Loucy (cell line): ENCODE data around the gene PHF21B.

ENCODE experiments used
- H2AFZ ChIP-seq: fragments of 200-600 bp; sonication (generic); 2 replicates; pipeline ENCODE4 v1.6.0; 2016; ENCODE audit warnings: antibody characterized with exemption, mild to moderate bottlenecking, low read length, moderate library complexity
- H3F3A ChIP-seq: fragments of 200-600 bp; 2 replicates; pipeline ENCODE4 v1.6.0; 2016; ENCODE audit warnings: antibody characterized with exemption, low read depth, mild to moderate bottlenecking
- H3K27me3 ChIP-seq: fragments of 200-600 bp; sonication (generic); 2 replicates; pipeline ENCODE4 v1.6.1; 2014; ENCODE audit warnings: low read length, mild to moderate bottlenecking; ENCODE audit not compliant: insufficient read depth, poor library complexity, severe bottlenecking
- H3K36me3 ChIP-seq: fragments of 200-600 bp; sonication (generic); 2 replicates; pipeline ENCODE4 v1.6.1; 2016; ENCODE audit warnings: low read length; ENCODE audit not compliant: insufficient read depth
- H3K4me1 ChIP-seq: fragments of 200-600 bp; sonication (generic); 2 replicates; pipeline ENCODE4 v1.5.1; 2014; ENCODE audit warnings: low read length, mild to moderate bottlenecking; ENCODE audit not compliant: insufficient read depth, poor library complexity, severe bottlenecking
- H3K4me2 ChIP-seq: fragments of 200-600 bp; sonication (generic); 2 replicates; pipeline ENCODE4 v1.6.0; 2014; ENCODE audit warnings: antibody characterized with exemption, low read length, low read depth, mild to moderate bottlenecking; ENCODE audit not compliant: poor library complexity, severe bottlenecking
- H3K4me3 ChIP-seq: fragments of 200-600 bp; sonication (generic); 2 replicates; pipeline ENCODE4 v1.5.1; 2014; ENCODE audit warnings: low read length, mild to moderate bottlenecking, mixed read lengths; ENCODE audit not compliant: poor library complexity, severe bottlenecking
- H3K79me2 ChIP-seq: fragments of 200-600 bp; sonication (generic); 2 replicates; pipeline ENCODE4 v1.6.1; 2014; ENCODE audit warnings: low read length; ENCODE audit not compliant: insufficient read depth
- H3K9ac ChIP-seq: fragments of 200-600 bp; sonication (generic); 2 replicates; pipeline ENCODE4 v1.6.0; 2014; ENCODE audit warnings: mild to moderate bottlenecking, low read depth, low read length, moderate library complexity; ENCODE audit not compliant: poor library complexity, severe bottlenecking
- H3K9me2 ChIP-seq: fragments of 200-600 bp; sonication (generic); replicated peaks from 2 replicates; pipeline ENCODE4 v1.6.1; 2016; ENCODE audit warnings: low read depth, low read length, mixed read lengths
- H3K9me3 ChIP-seq: fragments of 200-600 bp; sonication (generic); 2 replicates; pipeline ENCODE4 v1.6.1; 2014; ENCODE audit warnings: mild to moderate bottlenecking, antibody characterized with exemption, low read length, low read depth; ENCODE audit not compliant: insufficient read depth
- H4K20me1 ChIP-seq: fragments of 200-600 bp; sonication (generic); 2 replicates; pipeline ENCODE4 v1.6.0; 2014; ENCODE audit warnings: antibody characterized with exemption, low read length, mild to moderate bottlenecking; ENCODE audit not compliant: insufficient read depth, poor library complexity, severe bottlenecking
- CTCF ChIP-seq: fragments of 200-600 bp; sonication (generic); conservative IDR thresholded peaks from 2 replicates; pipeline ENCODE4 v1.5.1; 2014; ENCODE audit warnings: mild to moderate bottlenecking, antibody characterized with exemption, low read length
- EZH2phosphoT487 ChIP-seq: fragments of 200-600 bp; IDR thresholded peaks from 2 replicates; pipeline ENCODE4 v1.6.1; 2018; ENCODE audit warnings: antibody characterized with exemption, mild to moderate bottlenecking, moderate library complexity, borderline replicate concordance

Gene PHF21B

DNA sequence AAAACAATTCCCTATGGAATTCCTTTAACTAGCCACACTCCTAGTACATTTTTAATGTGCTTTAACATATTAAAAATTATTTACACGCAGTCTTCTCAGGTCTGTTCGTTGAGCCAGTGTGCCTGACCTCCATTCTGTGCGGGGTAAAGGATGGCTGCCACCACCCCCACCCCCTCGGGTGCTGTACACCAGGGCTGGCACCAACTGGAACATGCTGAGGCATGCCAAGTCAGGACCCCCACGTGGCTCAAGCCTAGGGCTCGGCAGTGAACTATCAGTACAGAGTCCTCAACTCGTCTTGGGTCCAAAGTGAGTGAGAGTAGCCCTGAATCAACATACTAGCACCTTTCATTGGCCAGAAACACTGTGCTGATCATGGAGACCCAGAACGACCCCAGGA is 32.5 kb upstream of the PHF21B start:
- no peak overlapping the region for H2AFZ ChIP-seq
- no peaks in the 10 kb centered on the region for H3K9me3 ChIP-seq
- no peaks in the 10 kb centered on the region for H3K27me3 ChIP-seq
- H3K9ac ChIP-seq, result no peak overlapping the region
- no peaks in the 10 kb centered on the region for H3K36me3 ChIP-seq
- no peaks in the 10 kb centered on the region for H3K9me2 ChIP-seq
- H3K4me1 ChIP-seq, result no peaks in the 10 kb centered on the region
- no peaks in the 10 kb centered on the region for H4K20me1 ChIP-seq
- TF ChIP-seq CTCF, result no peak
- no peak for TF ChIP-seq EZH2phosphoT487
- no peak overlapping the region for H3K4me2 ChIP-seq
- no peak overlapping the region for H3K4me3 ChIP-seq
- no peaks in the 10 kb centered on the region for H3F3A ChIP-seq
- H3K79me2 ChIP-seq, result no peaks in the 10 kb centered on the region

GRCh38 chr22:45039133-45039532 is 29.3 kb upstream of the PHF21B start:
- Histone ChIP-seq H3K27me3 (no peaks in the 10 kb centered on the region), H3K4me3 (no peak overlapping the region), H3K36me3 (no peaks in the 10 kb centered on the region), H2AFZ (no peak overlapping the region), H3K9me2 (no peaks in the 10 kb centered on the region), H3K4me2 (no peak overlapping the region), H3K9me3 (no peaks in the 10 kb centered on the region), H3K9ac (no peak overlapping the region), H3K4me1 (no peaks in the 10 kb centered on the region), H4K20me1 (no peaks in the 10 kb centered on the region), H3F3A (no peaks in the 10 kb centered on the region), H3K79me2 (no peaks in the 10 kb centered on the region)
- TF ChIP-seq CTCF (no peak), EZH2phosphoT487 (no peak)

DNA sequence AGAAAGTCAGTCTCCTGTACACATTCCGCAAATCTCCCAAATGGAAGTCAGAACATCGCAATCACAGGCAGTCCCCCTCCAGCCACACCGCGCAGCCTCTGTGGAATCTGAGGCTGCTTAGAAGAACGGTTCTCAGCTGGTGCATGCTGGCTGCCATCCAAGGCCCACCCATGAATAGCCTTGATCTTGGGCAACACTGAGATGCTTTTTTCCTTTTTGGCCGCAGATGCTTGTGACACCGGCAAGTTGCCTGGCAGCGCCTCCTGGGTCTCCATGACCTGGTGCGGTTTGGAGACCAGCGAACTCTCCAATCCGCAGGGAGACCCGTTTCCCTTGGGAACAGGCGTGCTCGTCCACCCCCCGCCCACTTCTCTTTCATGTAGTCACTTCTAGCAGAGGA is 26.3 kb upstream of the PHF21B start:
- TF ChIP-seq EZH2phosphoT487 (no peak), CTCF (no peak)
- Histone ChIP-seq H3K4me1 (peaks cover 3% of the 10 kb centered on the region), H3K79me2 (no peaks in the 10 kb centered on the region), H4K20me1 (no peaks in the 10 kb centered on the region), H3K9me3 (no peaks in the 10 kb centered on the region), H3F3A (no peaks in the 10 kb centered on the region), H3K4me2 (no peak overlapping the region), H3K4me3 (no peak overlapping the region), H3K9ac (no peak overlapping the region), H2AFZ (no peak overlapping the region), H3K27me3 (no peaks in the 10 kb centered on the region), H3K9me2 (no peaks in the 10 kb centered on the region), H3K36me3 (no peaks in the 10 kb centered on the region)
